ENCODE data around the gene GLYATL1. TPM values are rescaled to one million over a fixed set of nuclear protein-coding genes. Genes with fewer than 3 reads are reported as not detected.
"Not testable (repeated sequence)": the region's sequence is repeated elsewhere in the genome, so short reads cannot be mapped to it uniquely, and the experiment has no call there.

GLYATL1 gene
- total RNA-seq, 4 donors from 2014 or later, result 0.69 TPM; not detected in 3

- DNase-seq (ENCODE audit: low spot score), result no peak
- no peak for ATAC-seq (ENCODE audit: low FRiP score)
- no peak for TF ChIP-seq CTCF (IDR thresholded peaks at IDR 0.05)
Measured at GRCh38 chr11:58980159-58980843, 41.0 kb downstream of the GLYATL1 start.

- TF ChIP-seq CTCF (IDR thresholded peaks at IDR 0.05), result no peak
- no peak for ATAC-seq (ENCODE audit: low FRiP score)
Measured at GRCh38 chr11:58992489-58992888, 53.2 kb downstream of the GLYATL1 start.

GRCh38 chr11:58994171-58994570 lies 54.9 kb downstream of the GLYATL1 start:
- no peak for TF ChIP-seq CTCF (IDR thresholded peaks at IDR 0.05)
- DNase-seq (ENCODE audit: low spot score) (no peak), ATAC-seq (ENCODE audit: low FRiP score) (no peak)

More at GRCh38 chr11:58992489-58992888, 53.2 kb downstream of the GLYATL1 start:
- no peak for DNase-seq (ENCODE audit: low spot score)

GRCh38 chr11:58998480-58999290 lies 59.4 kb downstream of the GLYATL1 start:
- DNase-seq (ENCODE audit: low spot score), result no peak
- TF ChIP-seq CTCF (IDR thresholded peaks at IDR 0.05), result no peak
- ATAC-seq (ENCODE audit: low FRiP score), result no peak

- no peak for ATAC-seq (ENCODE audit: low FRiP score)
Measured at GRCh38 chr11:58999291-58999680, 60.0 kb downstream of the GLYATL1 start.

GRCh38 chr11:59000003-59000402 lies 60.7 kb downstream of the GLYATL1 start:
- no peak for TF ChIP-seq CTCF (IDR thresholded peaks at IDR 0.05)
- ATAC-seq (ENCODE audit: low FRiP score) (no peak), DNase-seq (ENCODE audit: low spot score) (no peak)

More at GRCh38 chr11:58999291-58999680, 60.0 kb downstream of the GLYATL1 start:
- DNase-seq (ENCODE audit: low spot score), result no peak
- TF ChIP-seq CTCF (IDR thresholded peaks at IDR 0.05), result no peak

GRCh38 chr11:59002006-59002405 lies 62.7 kb downstream of the GLYATL1 start:
- ATAC-seq (ENCODE audit: low FRiP score); DNase-seq (ENCODE audit: low spot score): not testable (repeated sequence)

Other genes starting within 250 kb of the GLYATL1 start
- gene GLYAT, start 207.5 kb upstream of the GLYATL1 start, total RNA-seq, result 1 to 10 TPM; 1.2 to 4.9 (median 3.8) TPM
- gene GLYATL2, start 94.8 kb upstream of the GLYATL1 start, total RNA-seq, result not detected
- gene GLYATL1B, start 146.8 kb downstream of the GLYATL1 start, total RNA-seq, result not detected
- gene FAM111B, start 167.7 kb downstream of the GLYATL1 start, total RNA-seq, result 1 to 10 TPM in 2 of 4 donors, under 1 TPM in 1, not detected in 1; 0.19 to 2.4 (median 1.9) TPM
- gene FAM111A, start 203.4 kb downstream of the GLYATL1 start, total RNA-seq, result 10 to 100 TPM; 18.2 to 60.1 (median 31.7) TPM
- gene DTX4, start 232.6 kb downstream of the GLYATL1 start, total RNA-seq, result 10 to 100 TPM; 12.0 to 75.6 (median 24.2) TPM

Measured in omental fat pad (tissue), 4 donors.